H1 (cell line): Measurements from ENCODE around the gene CACNB4. TPM values are rescaled to one million over a fixed set of nuclear protein-coding genes. Genes with fewer than 3 reads are reported as not detected.

Experiments
- BRCA1 ChIP-seq: IDR thresholded peaks from 2 replicates; pipeline ENCODE4 v1.6.1; 2012; ENCODE audit warnings: low read depth, low read length, improper control_type of control experiment
- RBBP5 ChIP-seq: IDR thresholded peaks from 2 replicates; pipeline ENCODE4 v1.7.1; 2012; ENCODE audit warnings: low read depth, mild to moderate bottlenecking, inconsistent platforms, low read length, moderate library complexity, borderline replicate concordance
- RFX5 ChIP-seq: IDR thresholded peaks from 2 replicates; pipeline ENCODE4 v1.6.1; 2011; ENCODE audit warnings: low read depth, low read length, improper control_type of control experiment, borderline replicate concordance
- SIN3A ChIP-seq, 2 experiments: IDR thresholded peaks in 1 of 2; conservative IDR thresholded peaks in 1 of 2; 2 replicates each; pipeline ENCODE4 v1.6.1; 2011 to 2012; ENCODE audit warnings: low read length in 2 of 2, improper control_type of control experiment in 1 of 2, low read depth in 1 of 2, mild to moderate bottlenecking in 1 of 2
- SP1 ChIP-seq: IDR thresholded peaks from 2 replicates; pipeline ENCODE4 v1.6.1; 2011; ENCODE audit warnings: low read depth, low read length
- polyA plus RNA-seq, 7 experiments: library from polyadenylated mRNA; depleted of rRNA in 3 of 7; stranded (reverse) in 5 of 7; unstranded in 2 of 7; fragments of >200 nt in 5 of 7; fragments of 200-250 nt in 2 of 7; gene quantifications; 1 replicate in 5 of 7; 2 replicates in 1 of 7; 4 replicates in 1 of 7; pipeline versions ENCODE4 v1.2.1 to v1.2.3, GENCODE V29; 2011 to 2013; ENCODE audit warnings: missing spikeins in 2 of 7, mixed read lengths in 2 of 7
- total RNA-seq: library from RNA; stranded (reverse); fragmentation: NEBNext Ultra II Directional; extraction: Animal tissue kit (Norgen Biotek cat#: 25700); gene quantifications from 2 replicates; pipeline ENCODE4 v1.2.1, GENCODE V29; 2021

The CACNB4 gene
- total and polyA plus RNA-seq, 2 of the 8 experiments (the other 6 are each of a cell fraction or from before 2014, with no cell fraction given) = 2.0 to 4.0 TPM

DNA sequence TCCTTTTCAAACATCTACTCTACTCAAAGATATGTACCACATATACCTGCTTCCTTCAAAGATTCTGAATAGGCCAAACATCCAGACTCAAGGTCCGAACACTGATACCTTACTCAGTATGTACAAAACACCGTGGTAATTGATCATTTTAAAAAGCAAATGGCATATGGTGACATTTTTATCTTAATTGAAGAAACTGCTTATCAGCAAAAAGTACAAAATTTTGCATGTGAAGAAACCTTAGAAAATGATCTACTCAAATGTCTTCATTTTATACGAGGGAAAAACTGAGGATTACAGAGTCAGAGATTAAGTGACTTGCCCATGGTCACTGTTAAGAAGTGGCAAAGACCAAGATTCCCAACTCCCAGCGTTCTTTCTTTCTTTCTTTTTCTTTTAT, 133.0 kb downstream of the CACNB4 start (continued):
- TF ChIP-seq BRCA1 (no peak), SP1 (no peak), SIN3A (conservative IDR thresholded peaks at IDR 0.05 in 1 of 2, IDR thresholded peaks at IDR 0.05 in 1 of 2; ENCODE audit: low read depth in 1 of 2, low read length in 2 of 2) (no peak), RFX5 (no peak), RBBP5 (no peak)
